ENCODE data around the gene CENPP. TPM values are rescaled to one million over a fixed set of nuclear protein-coding genes. Genes with fewer than 3 reads are reported as not detected.

The CENPP gene
- total RNA-seq, 1 experiment from 2014 or later = 15.6 TPM

DNA sequence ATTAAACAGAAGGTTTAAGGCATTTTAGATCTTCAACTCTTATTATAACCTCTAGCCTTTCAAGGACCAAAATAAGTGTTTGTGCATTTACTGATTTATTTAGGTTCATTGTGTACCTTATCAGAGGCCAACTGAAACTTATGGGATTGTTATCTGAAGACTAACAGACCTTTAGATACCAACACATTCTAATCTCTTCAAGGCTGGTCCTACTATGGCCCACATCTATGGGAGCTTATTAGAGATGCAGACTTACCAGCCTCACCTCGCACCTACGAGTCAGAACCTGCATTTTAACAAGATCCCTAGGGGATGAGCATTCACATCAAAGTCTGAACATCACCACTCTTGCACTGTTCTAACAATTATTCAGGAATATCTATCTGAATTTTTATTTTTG lies 34.2 kb upstream of the CENPP start:
- H3K27me3 ChIP-seq (replicated peaks; ENCODE audit: insufficient read depth, low read depth, low read length, poor library complexity) = no peaks in the 10 kb centered on the region
- H3K27ac ChIP-seq (ENCODE audit: low read depth, low read length, poor library complexity, severe bottlenecking) = peak overlapping the region; percentile 96
- CTCF ChIA-PET = interaction anchor here (0.6 kb wide), 1 partner anchor 377 kb away, joined by 4 read pairs; no protein-coding TSS in a partner anchor
- intact Hi-C loops (cut with micrococcal nuclease; ENCODE audit: unreplicated experiment) = no loop called here
- peaks cover 4% of the 10 kb centered on the region for H3K4me1 ChIP-seq (ENCODE audit: insufficient read depth, low read length, poor library complexity, severe bottlenecking)
- H3K36me3 ChIP-seq (ENCODE audit: insufficient read depth, low read length, poor library complexity, severe bottlenecking) = peaks cover 56% of the 10 kb centered on the region
- TF ChIP-seq EZH2 (IDR thresholded peaks at IDR 0.05; ENCODE audit: borderline replicate concordance, low read depth, low read length, poor library complexity, severe bottlenecking) = no peak
- TF ChIP-seq CTCF (conservative IDR thresholded peaks at IDR 0.05; ENCODE audit: low read depth, low read length) = no peak
- POLR2A ChIA-PET (ENCODE audit: low non-redundant PET) = interaction anchor here (0.6 kb wide), 1 partner anchor 36 kb away, joined by 3 read pairs; no protein-coding TSS in a partner anchor
- DNase-seq (ENCODE audit: low spot score) = no peak
- no peaks in the 10 kb centered on the region for H3K9me3 ChIP-seq (ENCODE audit: low read depth, low read length, poor library complexity, severe bottlenecking)
- H3K4me3 ChIP-seq (ENCODE audit: low read depth, low read length, poor library complexity, severe bottlenecking) = peak overlapping the region; percentile 65
- no TSS peak for BruUV-seq (replicated peaks)

DNA sequence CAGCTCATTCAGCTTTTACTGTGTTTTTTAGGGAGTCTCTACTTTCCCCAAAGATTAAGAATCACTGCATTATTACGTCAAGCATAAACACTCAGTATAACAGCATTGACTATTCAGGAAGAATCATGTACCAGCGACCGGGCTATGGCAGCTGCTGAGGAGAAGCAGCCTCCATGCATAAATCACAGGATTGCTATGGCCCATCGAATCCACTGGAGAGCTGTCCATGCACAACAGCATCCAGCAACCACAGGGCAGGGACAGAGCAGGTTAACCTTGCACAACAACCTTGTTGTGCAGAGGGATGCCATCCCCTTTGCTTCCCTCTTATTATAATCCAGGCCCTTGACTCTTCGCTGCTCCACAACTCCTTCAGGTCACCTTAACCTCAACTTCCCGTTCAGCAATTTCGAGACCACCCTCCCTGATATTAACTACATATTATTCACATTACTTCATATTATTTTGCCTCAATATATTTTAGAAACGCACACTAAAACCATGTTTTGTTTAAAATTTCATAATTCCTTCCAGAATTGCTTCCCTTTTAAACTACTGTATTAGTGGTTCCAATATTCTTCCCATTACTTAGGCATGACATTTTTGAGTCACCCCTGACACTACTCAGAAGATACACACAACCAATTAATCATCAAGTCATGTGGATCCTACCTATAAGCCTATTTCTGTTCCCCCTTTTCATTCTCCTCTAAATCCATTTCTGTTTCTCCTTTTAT lies 33.2 kb upstream of the CENPP start:
- Histone ChIP-seq H3K4me1 (ENCODE audit: insufficient read depth, low read length, poor library complexity, severe bottlenecking) (peaks cover 4% of the 10 kb centered on the region), H3K4me3 (ENCODE audit: low read depth, low read length, poor library complexity, severe bottlenecking) (peak overlapping the region; percentile 65), H3K9me3 (ENCODE audit: low read depth, low read length, poor library complexity, severe bottlenecking) (no peaks in the 10 kb centered on the region), H3K27me3 (replicated peaks; ENCODE audit: insufficient read depth, low read depth, low read length, poor library complexity) (no peaks in the 10 kb centered on the region), H3K36me3 (ENCODE audit: insufficient read depth, low read length, poor library complexity, severe bottlenecking) (peaks cover 55% of the 10 kb centered on the region), H3K27ac (ENCODE audit: low read depth, low read length, poor library complexity, severe bottlenecking) (peak overlapping the region; percentile 96)
- TF ChIP-seq EZH2 (IDR thresholded peaks at IDR 0.05; ENCODE audit: borderline replicate concordance, low read depth, low read length, poor library complexity, severe bottlenecking) = no peak
- no peak for TF ChIP-seq CTCF (conservative IDR thresholded peaks at IDR 0.05; ENCODE audit: low read depth, low read length)
- DNase-seq (ENCODE audit: low spot score) = peak; percentile 9
- no TSS peak for BruUV-seq (replicated peaks)
- intact Hi-C loops (cut with micrococcal nuclease; ENCODE audit: unreplicated experiment) = no loop called here
- ChIA-PET CTCF (no interaction called here), POLR2A (ENCODE audit: low non-redundant PET) (no interaction called here)

DNA sequence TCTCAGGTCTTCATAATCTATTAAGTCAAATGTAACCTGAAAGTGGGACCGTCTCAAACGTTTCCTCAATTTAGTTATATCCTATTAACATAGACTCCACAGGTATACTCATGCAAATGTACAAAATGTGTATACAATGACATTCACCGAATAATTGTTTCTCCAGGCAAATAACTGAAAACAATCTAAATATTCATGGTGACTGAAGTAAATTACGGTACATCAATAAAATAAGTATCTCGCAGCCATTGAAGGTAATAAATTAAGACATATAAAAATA lies 32.7 kb upstream of the CENPP start:
- Histone ChIP-seq H3K4me3 (ENCODE audit: low read depth, low read length, poor library complexity, severe bottlenecking) (peak overlapping the region; percentile 65), H3K36me3 (ENCODE audit: insufficient read depth, low read length, poor library complexity, severe bottlenecking) (peaks cover 55% of the 10 kb centered on the region), H3K27ac (ENCODE audit: low read depth, low read length, poor library complexity, severe bottlenecking) (peak overlapping the region; percentile 96), H3K9me3 (ENCODE audit: low read depth, low read length, poor library complexity, severe bottlenecking) (no peaks in the 10 kb centered on the region), H3K4me1 (ENCODE audit: insufficient read depth, low read length, poor library complexity, severe bottlenecking) (peaks cover 4% of the 10 kb centered on the region), H3K27me3 (replicated peaks; ENCODE audit: insufficient read depth, low read depth, low read length, poor library complexity) (no peaks in the 10 kb centered on the region)
- intact Hi-C loops (cut with micrococcal nuclease; ENCODE audit: unreplicated experiment) = no loop called here
- ChIA-PET POLR2A (ENCODE audit: low non-redundant PET) (no interaction called here), CTCF (no interaction called here)
- BruUV-seq (replicated peaks) = TSS peak; percentile 64
- TF ChIP-seq EZH2 (IDR thresholded peaks at IDR 0.05; ENCODE audit: borderline replicate concordance, low read depth, low read length, poor library complexity, severe bottlenecking) (no peak), CTCF (conservative IDR thresholded peaks at IDR 0.05; ENCODE audit: low read depth, low read length) (no peak)
- DNase-seq (ENCODE audit: low spot score) = peak; percentile 6

All from A673 (cell line).